ENCODE measurements around the gene RHOT2. TPM values are rescaled to one million over a fixed set of nuclear protein-coding genes. Genes with fewer than 3 reads are reported as not detected.

The RHOT2 gene
- total RNA-seq, 1 experiment from 2014 or later, result 184 TPM

DNA sequence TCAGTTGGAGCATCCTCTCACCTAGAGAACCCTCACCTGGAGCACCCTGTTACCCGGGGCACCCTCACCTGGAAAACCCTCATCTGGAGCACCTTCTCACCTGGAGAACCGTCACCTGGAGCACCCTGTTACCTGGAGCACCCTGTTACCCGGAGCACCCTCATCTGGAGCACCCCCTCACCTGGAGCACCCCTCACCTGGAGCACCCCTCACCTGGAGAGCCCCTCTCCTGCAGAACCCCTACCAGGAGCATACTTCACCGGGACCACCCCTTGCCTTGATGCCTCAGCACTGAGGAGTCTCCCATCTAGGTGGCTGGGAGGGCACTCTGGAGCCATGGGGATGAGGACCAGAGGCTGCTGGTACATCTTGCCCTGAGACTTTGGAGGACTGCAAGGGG, 41.0 kb downstream of the RHOT2 start:
- H3K27me3 ChIP-seq (replicated peaks; ENCODE audit: insufficient read depth, low read depth, low read length, poor library complexity), result peaks cover 34% of the 10 kb centered on the region
- BruUV-seq (replicated peaks), result no TSS peak
- no peak overlapping the region for H3K27ac ChIP-seq (ENCODE audit: low read depth, low read length, poor library complexity, severe bottlenecking)
- no peak for TF ChIP-seq EZH2 (IDR thresholded peaks at IDR 0.05; ENCODE audit: borderline replicate concordance, low read depth, low read length, poor library complexity, severe bottlenecking)
- TF ChIP-seq, protein P1, sequence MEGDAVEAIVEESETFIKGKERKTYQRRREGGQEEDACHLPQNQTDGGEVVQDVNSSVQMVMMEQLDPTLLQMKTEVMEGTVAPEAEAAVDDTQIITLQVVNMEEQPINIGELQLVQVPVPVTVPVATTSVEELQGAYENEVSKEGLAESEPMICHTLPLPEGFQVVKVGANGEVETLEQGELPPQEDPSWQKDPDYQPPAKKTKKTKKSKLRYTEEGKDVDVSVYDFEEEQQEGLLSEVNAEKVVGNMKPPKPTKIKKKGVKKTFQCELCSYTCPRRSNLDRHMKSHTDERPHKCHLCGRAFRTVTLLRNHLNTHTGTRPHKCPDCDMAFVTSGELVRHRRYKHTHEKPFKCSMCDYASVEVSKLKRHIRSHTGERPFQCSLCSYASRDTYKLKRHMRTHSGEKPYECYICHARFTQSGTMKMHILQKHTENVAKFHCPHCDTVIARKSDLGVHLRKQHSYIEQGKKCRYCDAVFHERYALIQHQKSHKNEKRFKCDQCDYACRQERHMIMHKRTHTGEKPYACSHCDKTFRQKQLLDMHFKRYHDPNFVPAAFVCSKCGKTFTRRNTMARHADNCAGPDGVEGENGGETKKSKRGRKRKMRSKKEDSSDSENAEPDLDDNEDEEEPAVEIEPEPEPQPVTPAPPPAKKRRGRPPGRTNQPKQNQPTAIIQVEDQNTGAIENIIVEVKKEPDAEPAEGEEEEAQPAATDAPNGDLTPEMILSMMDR (conservative IDR thresholded peaks at IDR 0.05; ENCODE audit: low read depth, low read length), result no peak
- H3K9me3 ChIP-seq (ENCODE audit: low read depth, low read length, poor library complexity, severe bottlenecking), result no peaks in the 10 kb centered on the region
- no peak for DNase-seq (ENCODE audit: low spot score)
- intact Hi-C loops (cut with micrococcal nuclease; ENCODE audit: unreplicated experiment), result no loop called here
- H3K4me3 ChIP-seq (ENCODE audit: low read depth, low read length, poor library complexity, severe bottlenecking), result no peak overlapping the region
- ChIA-PET CTCF (interaction anchor here (2.2 kb wide), 1 partner anchor 11 kb away, joined by 8 read pairs; no protein-coding TSS in a partner anchor), POLR2A (ENCODE audit: low non-redundant PET) (interaction anchor here (0.7 kb wide), 1 partner anchor 31 kb away, joined by 4 read pairs; no protein-coding TSS in a partner anchor)
- no peaks in the 10 kb centered on the region for H3K4me1 ChIP-seq (ENCODE audit: insufficient read depth, low read length, poor library complexity, severe bottlenecking)
- no peaks in the 10 kb centered on the region for H3K36me3 ChIP-seq (ENCODE audit: insufficient read depth, low read length, poor library complexity, severe bottlenecking)

DNA sequence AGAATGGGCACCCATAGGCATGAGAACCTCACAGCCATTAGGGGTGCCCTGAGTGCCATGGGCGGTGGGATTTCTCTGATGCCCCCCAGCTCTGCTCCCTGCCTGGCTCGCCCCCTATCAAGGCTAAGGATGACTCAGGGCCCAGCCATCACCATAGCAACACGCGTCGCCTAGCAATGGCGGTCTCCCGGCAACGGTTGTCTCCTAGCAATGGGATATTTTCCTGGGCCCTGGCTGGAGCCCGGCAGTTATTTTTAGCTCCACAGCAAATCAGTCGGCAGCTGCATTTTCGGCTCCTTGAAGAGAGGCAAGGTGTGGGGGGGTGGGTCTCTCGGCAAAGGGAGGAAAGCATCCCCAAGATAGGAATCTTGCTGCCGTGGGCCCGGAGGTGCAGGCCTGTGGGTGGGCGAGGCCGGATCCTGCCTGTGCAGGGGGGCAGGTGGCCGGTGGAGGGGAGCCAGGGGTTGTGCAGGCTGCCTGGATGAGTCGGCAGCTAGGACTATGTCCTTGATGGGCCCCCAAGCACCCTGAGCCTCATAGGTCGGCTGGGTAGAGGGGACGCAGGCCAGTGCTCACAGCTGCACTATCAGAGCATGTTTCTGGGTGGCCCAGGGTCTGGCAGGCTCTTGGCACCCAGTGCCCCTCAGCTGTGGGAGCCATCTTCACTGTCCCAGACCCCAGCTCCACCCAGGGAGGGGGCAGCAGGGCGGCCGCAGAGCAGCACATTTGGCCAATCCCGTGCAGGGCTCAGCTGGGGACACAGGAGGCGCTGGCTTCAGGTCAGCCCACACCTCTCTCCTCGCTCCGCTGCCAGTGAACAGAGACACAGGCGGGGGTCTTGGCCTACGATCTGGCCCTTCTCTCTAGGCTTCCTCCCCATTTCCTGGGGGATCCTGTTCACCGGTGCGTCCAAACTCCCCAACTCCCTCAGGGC, 41.9 kb downstream of the RHOT2 start:
- Histone ChIP-seq H3K4me3 (ENCODE audit: low read depth, low read length, poor library complexity, severe bottlenecking) (no peak overlapping the region), H3K27ac (ENCODE audit: low read depth, low read length, poor library complexity, severe bottlenecking) (no peak overlapping the region), H3K27me3 (replicated peaks; ENCODE audit: insufficient read depth, low read depth, low read length, poor library complexity) (peaks cover 25% of the 10 kb centered on the region), H3K36me3 (ENCODE audit: insufficient read depth, low read length, poor library complexity, severe bottlenecking) (no peaks in the 10 kb centered on the region), H3K9me3 (ENCODE audit: low read depth, low read length, poor library complexity, severe bottlenecking) (no peaks in the 10 kb centered on the region), H3K4me1 (ENCODE audit: insufficient read depth, low read length, poor library complexity, severe bottlenecking) (no peaks in the 10 kb centered on the region)
- DNase-seq (ENCODE audit: low spot score), result peak; percentile 87
- CTCF ChIA-PET, result interaction anchor here (0.5 to 2.2 kb wide), 2 partner anchors 10 to 90 kb away, joined by 3 to 8 read pairs; no protein-coding TSS in a partner anchor
- TF ChIP-seq, protein P1 (conservative IDR thresholded peaks at IDR 0.05; ENCODE audit: low read depth, low read length), result no peak
- no peak for TF ChIP-seq EZH2 (IDR thresholded peaks at IDR 0.05; ENCODE audit: borderline replicate concordance, low read depth, low read length, poor library complexity, severe bottlenecking)
- POLR2A ChIA-PET (ENCODE audit: low non-redundant PET), result interaction anchor here (0.7 kb wide), 1 partner anchor 30 kb away, joined by 4 read pairs; no protein-coding TSS in a partner anchor
- intact Hi-C loops (cut with micrococcal nuclease; ENCODE audit: unreplicated experiment), result loop anchor here (5.0 to 10.0 kb wide), 2 partner anchors 77 to 345 kb away; partner anchors contain the start of genes CHTF18 and RPUSD1
- BruUV-seq (replicated peaks), result no TSS peak

DNA sequence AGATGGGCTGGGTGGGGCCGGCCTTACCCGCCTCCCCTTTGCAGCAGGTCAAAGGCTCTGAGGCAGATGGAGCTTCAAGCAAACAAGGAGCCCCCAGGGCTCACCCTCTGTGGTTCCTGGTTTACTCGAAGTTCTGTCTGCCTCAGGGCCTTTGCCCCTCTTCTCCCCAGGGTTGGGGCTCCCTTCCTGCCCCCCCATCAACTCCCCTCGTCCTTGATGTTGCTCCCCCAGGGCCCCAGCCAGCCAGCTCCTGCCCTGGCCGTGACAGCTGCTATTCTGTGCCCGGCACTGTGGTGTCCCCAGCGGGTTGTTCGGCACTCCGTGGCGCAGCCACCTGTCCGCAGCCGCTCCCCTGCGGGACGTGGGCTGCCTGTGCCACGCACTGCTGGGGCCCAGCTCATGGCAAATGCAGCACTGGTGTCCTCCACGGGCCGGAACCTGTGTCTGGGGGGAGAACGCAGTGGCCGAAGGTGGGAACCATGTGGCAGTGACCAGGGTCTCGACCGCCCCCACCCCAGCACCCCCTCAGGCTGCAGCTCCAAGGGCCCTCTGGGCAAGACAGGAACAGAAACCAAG, 42.7 kb downstream of the RHOT2 start:
- intact Hi-C loops (cut with micrococcal nuclease; ENCODE audit: unreplicated experiment), result loop anchor here (5.0 to 10.0 kb wide), 2 partner anchors 77 to 344 kb away; partner anchors contain the start of genes CHTF18 and RPUSD1
- H3K27ac ChIP-seq (ENCODE audit: low read depth, low read length, poor library complexity, severe bottlenecking), result no peak overlapping the region

More for the DNA sequence above, 42.7 kb downstream of the RHOT2 start:
- Histone ChIP-seq H3K27me3 (replicated peaks; ENCODE audit: insufficient read depth, low read depth, low read length, poor library complexity) (peaks cover 26% of the 10 kb centered on the region), H3K4me1 (ENCODE audit: insufficient read depth, low read length, poor library complexity, severe bottlenecking) (no peaks in the 10 kb centered on the region), H3K9me3 (ENCODE audit: low read depth, low read length, poor library complexity, severe bottlenecking) (no peaks in the 10 kb centered on the region), H3K4me3 (ENCODE audit: low read depth, low read length, poor library complexity, severe bottlenecking) (no peak overlapping the region), H3K36me3 (ENCODE audit: insufficient read depth, low read length, poor library complexity, severe bottlenecking) (no peaks in the 10 kb centered on the region)
- ChIA-PET POLR2A (ENCODE audit: low non-redundant PET) (no interaction called here), CTCF (interaction anchor here (0.5 to 2.2 kb wide), 3 partner anchors 9 to 141 kb away, joined by 3 to 8 read pairs (median 3); no protein-coding TSS in a partner anchor)
- BruUV-seq (replicated peaks), result no TSS peak
- no peak for DNase-seq (ENCODE audit: low spot score)
- TF ChIP-seq, protein P1 (conservative IDR thresholded peaks at IDR 0.05; ENCODE audit: low read depth, low read length), result no peak
- no peak for TF ChIP-seq EZH2 (IDR thresholded peaks at IDR 0.05; ENCODE audit: borderline replicate concordance, low read depth, low read length, poor library complexity, severe bottlenecking)
